Panc1 (cell line): ENCODE data around the gene FBP2.

Experiments
- CTCF ChIP-seq: fragments of 450-650 bp; IDR thresholded peaks from 2 replicates; pipeline ENCODE4 v1.5.1; 2017; ENCODE audit warnings: mild to moderate bottlenecking
- REST ChIP-seq, 2 experiments: IDR thresholded peaks; 2 replicates each; pipeline ENCODE4 v1.6.1; 2011 to 2012; ENCODE audit warnings: low read depth in 2 of 2, control low read depth in 1 of 2, low read length in 1 of 2, mild to moderate bottlenecking in 1 of 2, moderate library complexity in 1 of 2; ENCODE audit not compliant: insufficient read depth in 1 of 2

- TF ChIP-seq REST (IDR thresholded peaks at IDR 0.05; ENCODE audit: insufficient read depth in 1 of 2, low read depth in 2 of 2, low read length in 1 of 2) = no peak
- no peak for TF ChIP-seq CTCF
Measured at GRCh38 chr9:94613003-94613402, 19.4 kb upstream of the FBP2 start.
